NOMO-1 (cell line): Measurements from ENCODE around the gene PDE4D.
"Not testable (repeated sequence)": the region's sequence is repeated elsewhere in the genome, so short reads cannot be mapped to it uniquely, and the experiment has no call there.

Experiments
- DNase-seq, 2 experiments: peaks; one replicate each; lab custom pipeline; 2025; ENCODE audit not compliant: unreplicated experiment in 2 of 2; lab: John Stamatoyannopoulos, UW

The PDE4D gene

DNA sequence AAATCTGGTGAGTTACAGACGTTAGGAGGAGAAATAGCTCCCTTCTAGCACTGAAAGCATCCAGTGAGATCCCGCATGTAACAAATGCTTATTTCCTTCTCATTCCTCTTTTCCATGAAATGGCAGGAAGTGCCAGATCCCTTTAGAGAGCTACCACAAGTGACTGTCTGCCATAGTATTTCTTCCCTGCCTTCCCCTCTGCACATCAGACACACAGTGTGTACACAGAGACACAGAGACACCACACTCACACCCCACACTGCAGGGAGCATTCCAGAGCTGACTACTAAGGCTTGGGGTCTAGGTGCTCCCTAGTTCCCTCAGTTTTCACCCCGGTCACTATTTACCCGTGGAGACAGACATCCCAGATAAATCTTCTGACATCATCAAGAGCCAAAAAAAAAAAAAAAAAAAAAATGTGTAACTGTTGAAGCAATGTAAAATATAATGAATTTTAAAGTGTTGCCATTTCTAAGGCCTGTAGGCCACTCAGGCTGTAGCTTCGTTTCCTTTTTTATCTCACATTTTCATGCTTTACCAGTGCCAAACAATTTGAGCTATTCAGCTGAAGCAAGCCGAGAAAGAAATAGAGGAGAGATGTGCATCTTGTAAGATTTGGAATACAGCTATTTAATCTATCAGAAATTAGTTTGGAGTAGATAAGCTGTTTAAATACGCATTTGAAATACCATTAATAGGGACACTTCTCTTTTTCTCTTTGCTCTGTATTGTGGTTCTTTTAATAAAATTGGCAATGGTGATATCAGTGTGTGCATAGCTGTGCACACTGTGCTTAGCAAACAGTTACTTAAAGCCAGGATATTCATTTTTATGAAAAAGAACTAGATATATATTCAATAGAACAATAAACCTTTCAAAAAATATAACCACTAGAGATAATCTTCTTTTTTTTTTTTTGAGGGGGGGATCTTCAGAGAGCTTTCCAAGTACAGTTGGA lies 405.5 kb downstream of the PDE4D start:
- no peak for DNase-seq

DNA sequence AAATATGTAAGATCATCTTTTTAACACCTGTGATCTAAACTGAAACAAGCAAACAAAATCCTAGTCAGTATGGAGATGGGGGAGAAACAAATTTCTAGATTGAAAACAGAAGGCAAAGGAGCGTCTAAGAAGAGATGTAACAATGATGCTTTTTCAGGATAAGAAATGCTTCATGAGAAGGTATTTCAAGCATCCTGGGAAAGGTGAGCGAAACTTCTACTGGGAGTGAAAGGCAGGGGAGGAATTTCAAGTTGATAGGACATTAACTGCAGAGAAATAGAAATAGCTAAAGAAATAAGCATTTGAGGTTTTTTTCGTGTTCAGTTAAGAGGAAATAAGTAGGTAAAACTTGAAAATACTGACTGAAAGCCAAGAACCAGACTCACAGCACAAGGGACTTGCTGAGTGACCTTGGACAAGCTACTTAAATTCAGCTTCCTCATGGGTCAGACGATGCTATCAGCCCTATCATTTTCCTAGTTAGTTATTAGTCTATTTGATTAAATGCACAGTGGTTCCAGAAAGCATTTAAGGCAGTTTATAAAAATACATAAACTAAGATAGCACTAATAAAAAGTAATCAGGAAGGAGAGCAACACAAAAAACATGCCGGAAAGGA lies 406.3 kb downstream of the PDE4D start:
- no peak for DNase-seq

DNA sequence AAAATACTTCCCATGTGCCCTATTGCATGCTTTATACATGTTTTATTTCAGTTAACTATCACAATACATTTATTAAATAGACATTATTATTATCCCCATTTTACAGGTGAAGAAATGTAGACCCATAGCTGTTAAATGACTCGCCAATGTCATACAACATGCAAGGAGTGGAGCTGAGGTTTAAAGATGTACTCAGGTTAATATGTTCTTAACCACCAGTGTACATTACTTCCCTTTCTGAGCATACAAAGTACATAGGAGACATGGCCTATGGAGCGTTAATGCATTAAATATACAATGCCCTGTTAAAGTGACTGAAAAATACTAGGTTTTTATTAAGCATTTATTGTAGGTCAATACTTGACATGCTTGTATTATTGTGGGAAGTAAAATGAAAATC lies 407.0 kb downstream of the PDE4D start:
- no peak for DNase-seq

DNA sequence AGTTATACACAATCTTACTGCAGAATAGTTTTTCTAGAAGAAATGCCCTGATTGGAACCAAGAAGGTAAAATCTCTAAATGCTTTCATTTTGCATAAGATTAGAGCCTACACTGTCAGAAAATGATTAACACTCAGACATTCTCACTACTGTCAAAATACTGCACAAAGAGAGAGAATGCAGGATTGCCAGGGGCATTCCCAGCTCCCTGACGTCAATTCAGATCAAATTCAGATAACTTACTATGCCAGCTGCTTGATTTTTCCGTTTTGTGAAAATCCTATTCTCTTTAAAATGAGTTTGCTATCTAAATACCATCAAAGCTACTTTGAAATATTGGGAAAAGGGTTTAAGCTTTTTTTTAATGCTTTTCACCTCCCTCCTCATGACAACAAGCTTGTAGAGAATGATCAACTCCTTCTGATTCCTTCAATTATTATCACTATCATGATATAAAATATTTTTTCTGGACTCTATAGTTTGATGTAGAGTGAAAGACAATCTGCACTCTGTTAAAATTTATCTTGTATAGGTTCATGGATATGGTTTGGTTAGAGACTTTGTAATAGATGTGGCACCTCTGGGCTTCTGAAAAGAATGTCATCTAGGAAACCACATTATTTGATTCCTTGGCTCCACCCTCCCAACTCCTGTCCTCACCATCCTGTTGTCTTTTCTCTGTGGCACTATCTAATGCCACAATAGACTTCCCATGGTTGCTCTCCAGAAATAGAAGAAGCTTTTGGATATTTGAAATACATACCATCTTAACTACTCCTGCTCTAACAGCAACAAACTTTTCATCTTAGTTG lies 407.7 kb downstream of the PDE4D start:
- no peak for DNase-seq

DNA sequence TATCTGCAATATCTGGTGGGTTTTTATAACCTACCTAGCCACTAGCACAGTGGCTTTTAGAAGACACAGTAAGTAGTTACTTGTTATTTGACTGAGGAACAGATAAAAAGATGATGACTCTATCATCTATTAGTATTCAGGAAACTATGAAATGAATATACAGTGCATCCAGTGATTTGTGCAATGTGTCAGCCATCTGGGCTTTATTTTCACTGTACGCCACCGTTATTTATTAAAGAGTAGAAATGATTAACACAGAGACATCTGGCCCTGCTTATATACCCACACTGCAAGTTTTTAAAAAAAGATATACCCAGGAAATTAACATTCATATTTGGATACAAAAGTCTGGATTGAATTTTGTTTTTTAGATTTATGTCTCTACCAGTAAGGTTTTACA lies 408.4 kb downstream of the PDE4D start:
- no peak for DNase-seq

DNA sequence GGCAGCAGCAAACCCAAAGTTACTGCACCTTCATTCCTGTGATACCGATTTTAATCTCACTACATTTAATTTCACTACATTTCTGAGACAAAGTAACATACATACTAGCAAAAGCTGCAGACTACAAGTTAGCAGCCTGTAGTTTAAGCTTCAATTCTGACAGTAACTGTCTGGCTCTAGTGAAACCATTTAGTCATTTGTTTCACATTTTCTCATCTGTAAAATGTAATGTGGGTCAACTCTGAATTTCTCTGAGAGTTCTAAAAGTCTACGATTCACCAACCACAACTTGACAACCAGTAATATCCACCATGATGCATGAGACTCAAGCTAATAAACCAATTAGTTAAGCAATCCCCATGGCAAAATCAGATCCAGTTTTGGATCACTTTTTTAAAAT lies 408.9 kb downstream of the PDE4D start:
- DNase-seq = no peak

DNA sequence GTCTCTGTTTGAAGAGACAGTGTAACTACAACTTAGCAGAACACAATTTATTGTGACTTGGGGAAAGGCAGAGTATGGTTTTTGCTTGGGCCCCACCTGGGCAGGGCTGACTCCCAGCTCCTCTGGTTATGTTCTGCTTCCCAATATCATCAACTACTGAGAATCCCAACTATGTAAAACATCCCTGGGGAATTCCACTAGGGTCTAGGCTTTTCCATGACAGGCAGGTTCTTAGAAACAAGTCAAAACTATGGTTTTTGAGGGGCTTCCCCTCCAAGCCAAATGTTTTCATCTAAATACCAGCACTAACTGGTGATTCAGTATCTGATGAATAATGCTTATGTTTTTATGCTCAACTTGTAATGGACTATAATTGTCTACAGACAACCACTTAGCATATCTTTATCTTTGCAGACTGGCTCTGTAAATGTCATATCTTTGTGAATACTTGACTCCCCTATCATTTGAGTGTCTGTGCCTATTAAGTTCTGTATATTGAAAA lies 409.5 kb downstream of the PDE4D start:
- no peak for DNase-seq

DNA sequence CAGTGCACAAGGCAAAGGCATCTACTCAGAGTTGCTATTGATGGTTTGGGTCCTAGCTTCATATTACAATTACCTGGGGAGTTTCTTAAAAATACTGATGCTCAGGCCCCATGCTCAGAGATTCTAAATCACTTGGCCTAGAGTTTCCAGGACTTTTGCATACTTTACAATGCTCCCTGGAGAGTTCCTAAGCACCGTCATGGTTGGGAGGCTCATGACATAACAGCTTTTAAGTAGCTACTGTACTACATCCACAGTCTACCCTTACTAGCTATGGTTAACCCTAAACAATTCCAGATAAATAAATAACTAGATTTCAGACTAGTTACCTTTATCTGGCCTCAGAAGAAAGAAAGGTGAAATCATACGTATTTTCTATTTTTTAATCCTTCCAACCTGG lies 414.4 kb downstream of the PDE4D start:
- no peak for DNase-seq

DNA sequence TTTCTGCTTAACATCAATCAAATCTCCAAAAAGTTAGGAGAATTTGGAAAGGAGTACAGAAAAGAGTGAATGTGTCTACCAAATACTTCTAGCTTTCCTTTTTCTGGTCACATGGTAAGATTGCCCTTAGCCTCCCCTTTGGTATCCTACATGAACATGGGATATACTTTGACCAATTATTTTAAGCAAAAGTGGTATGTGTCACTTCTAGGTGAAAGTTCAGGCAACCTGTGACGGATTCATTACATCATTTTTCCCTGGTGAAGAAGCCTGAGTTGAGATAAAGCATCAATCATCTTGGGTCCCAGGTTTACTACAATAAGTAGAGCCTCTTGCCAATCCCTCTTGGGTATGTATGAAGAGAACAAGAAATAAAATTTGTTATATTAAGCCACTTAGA lies 419.2 kb downstream of the PDE4D start:
- no peak for DNase-seq

DNA sequence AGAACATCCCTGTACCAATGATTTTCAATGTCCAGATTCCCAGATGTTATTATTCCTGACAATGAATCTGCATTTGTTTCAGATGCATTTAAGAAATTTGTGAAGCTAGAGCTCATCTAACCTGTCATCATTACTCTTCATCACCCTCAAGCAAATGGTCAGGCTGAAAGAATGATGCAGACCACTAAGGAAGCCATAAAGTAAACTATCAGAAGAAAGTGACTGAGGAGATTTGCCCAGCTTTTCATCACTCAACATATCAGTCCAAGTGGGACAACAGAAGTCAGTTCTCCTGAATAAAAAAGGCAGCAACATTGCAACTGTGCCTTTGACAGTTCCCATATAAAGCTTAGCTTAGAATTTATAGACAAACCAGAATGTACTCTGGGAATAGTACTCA lies 419.9 kb downstream of the PDE4D start:
- no peak for DNase-seq

DNA sequence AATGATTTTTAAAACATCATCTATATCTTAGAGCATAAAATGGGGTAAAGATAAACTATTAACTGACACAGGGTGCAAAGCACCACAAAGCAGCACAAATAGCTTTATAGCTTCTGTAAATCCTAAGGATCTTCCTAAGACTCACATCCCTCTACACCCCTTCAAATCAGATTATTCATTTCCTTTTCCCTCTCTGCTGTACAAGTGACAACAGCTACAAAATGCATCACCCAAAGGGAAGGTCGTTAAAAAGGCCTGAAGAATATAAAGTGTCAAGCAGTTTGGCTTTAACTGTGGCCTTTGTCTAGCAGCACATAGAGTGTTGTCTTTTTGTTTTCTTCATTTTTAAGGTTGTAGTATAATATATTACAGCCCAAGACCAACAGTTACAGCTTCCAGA lies 422.1 kb downstream of the PDE4D start:
- DNase-seq = no peak

DNA sequence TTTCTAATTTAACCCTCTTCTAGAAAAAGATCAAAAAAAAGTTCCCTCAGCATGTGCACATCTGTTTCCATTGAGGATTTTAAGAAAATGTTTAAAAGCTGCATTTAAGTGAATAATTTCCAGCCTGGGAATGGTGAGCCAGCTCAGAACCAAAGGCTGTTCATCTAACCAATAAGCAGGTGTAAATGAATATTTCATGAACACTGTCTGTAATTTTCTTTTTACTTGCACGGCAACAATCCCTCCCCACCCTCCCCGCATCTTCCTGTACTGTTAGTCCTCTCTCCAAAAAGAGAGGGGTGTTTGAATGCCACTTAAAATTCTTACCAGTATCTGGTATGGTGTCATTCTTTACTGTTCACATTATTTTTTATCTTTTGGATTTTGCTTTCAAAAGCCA lies 425.6 kb downstream of the PDE4D start:
- DNase-seq = no peak

DNA sequence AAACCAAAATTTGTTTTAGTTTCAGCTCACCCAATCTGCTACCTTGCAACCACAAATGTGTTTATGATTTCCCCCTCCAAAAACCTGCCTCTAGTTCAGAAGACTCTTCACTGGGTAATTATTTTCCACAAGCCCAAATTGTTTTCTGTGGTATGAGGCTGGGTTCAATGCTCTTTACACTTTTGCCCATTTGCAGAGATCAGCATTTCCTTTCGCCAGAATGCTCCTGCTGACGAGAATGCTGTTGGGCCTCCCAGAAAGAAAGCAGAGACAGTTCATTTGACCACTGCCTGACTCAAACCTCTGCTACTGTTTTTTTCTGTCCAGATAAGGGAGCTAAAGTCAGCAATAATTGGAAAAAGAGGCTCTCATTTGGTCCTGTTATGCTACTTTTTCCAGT lies 427.3 kb downstream of the PDE4D start:
- DNase-seq = no peak

DNA sequence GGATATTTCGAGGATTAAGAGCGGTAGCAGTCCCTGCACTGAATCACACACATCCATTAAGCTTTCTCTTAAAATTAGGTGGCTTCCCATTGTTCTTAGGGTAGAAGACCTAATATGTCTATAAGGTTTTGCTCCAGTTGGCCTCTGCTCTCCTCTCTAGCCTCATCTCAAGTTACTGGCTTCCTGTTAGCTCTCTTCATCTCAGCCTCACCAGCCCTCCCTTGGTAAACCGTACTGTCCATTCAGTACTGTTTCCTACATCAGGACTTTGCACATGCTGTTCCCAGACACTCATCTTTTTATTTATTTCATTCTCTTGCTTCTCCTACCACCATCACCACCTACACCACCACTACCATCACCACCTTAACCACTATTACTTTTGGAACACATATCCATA lies 428.6 kb downstream of the PDE4D start:
- no peak for DNase-seq

DNA sequence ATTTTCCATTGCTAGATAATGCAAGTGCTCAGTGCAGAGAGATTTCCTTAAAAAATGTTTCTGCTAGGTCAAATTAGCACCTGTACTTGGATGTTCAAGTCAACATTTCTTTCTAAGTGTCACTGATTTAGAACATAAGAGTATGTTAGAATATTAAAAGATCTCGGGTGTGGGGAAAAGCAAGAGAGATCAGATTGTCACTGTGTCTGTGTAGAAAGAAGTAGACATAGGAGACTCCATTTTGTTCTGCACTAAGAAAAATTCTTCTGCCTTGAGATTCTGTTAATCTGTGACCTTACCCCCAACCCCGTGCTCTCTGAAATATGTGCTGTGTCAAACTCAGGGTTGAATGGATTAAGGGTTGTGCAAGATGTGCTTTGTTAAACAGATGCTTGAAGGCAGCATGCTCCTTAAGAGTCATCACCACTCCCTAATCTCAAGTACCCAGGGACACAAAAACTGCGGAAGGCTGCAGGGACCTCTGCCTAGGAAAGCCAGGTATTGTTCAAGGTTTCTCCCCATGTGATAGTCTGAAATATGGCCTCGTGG lies 429.8 kb downstream of the PDE4D start:
- DNase-seq = not testable (repeated sequence)

DNA sequence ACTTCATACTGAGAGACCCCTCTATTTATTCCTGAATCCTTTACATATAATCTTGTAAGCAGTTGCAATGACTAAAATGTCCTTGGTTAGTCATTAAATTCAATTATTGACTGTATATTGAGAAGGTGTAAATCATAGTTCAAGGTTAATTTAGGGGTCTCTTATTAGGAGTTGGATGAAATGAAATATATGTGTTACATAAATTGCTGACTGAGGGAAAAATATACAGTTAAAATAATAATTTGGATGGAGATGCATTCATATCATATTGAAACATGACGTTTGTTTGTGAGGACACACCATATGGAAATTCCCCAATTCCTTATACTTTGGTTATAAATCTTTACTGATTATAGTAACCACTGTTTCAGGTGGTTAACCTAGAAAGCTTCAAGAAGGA lies 430.6 kb downstream of the PDE4D start:
- no peak for DNase-seq

DNA sequence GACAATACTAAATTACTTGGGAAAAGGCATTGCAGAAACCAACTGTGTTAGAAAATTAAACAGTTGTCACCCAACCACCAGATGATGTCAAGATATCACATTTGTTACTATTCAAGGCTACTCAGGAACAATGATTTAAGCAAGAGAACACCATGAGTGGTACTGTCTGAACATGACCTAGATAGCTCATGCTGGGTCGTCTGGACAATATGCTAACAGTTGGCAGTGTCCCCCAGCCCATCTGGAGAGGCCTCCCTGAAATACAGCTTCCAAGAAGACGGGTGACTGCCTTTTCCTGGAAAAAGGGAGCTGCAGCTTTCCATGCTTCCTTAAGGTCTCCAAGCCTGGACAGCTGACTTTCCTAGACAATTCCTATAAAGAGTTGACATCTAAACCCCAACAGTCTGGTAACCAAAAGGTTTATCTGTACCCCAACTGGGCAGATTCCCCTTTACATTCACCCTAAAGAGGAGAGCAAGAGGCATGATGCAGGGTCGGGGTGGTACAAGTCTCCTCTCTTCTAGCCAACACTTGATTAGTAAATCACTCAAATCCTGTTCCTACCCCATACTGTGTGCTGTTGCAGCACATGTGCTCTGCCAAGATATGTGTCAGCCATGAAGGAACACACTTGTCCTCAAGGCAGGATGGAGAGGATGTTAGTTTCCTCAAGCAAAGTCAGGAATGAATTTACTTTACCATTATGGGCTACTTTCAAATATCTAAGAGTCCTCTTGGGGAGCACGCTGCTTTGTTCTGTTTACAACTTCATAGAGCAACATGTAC lies 433.0 kb downstream of the PDE4D start:
- no peak for DNase-seq

DNA sequence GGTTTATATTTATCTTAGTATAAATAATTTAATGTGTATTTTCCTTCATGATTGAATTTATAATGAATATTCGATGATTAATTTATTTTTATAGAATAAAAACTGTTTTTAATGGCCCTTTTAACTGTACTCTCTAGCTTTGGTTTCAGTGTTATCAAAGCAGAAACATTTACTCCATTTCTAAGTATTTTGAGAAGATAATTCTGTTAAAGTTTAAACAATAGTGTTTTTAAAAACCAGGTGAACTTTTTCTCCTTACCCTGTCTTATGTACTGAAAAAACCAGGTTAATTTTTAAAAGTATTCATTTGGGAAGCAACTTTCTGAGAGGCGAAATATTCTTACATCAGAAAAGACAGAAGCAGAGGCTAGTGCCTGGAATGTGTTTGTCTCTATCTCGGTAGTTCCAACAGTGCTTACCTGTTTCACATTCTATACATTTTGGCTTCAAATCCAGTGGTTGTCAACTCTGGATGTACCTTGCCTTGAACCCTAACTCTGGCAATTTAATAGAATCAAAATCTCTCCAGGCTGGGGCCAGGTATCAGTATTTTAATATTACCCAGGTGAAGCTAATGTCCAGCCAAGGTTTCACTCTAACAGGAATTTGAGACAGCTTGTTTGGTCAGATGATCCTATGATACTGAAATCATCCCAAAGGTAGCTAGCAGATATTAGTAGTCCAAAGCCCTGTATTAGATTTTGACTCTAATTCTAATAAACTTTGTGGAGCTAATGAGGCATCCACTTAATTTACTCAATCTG lies 434.4 kb downstream of the PDE4D start:
- DNase-seq = no peak

DNA sequence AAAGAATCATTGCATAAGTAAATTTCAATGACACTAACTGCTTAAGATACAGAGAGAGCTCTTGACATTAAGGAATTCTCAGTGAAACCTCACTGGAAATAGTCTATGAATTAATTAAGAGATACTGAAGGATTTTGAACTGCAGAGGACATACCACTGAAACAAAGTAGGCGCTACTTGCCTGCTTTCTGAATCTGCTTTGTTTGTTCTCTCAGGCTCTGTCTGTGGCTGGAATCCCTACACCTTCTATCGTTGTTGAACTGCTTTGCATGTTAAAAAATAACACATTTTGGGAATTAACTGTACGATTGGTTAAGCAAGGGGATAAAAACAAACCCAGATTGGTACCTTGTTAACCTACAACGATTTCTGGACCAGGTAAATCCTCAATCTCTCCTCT lies 435.2 kb downstream of the PDE4D start:
- no peak for DNase-seq
